Nephron (organoid): ENCODE measurements around the gene PPRC1.
"Not testable (repeated sequence)": the region's sequence is repeated elsewhere in the genome, so short reads cannot be mapped to it uniquely, and the experiment has no call there.

Source experiments
- H3K27ac Mint-ChIP-seq, 3 experiments: 2 replicates each; pipeline ENCODE4 v1.8.0; 2020; ENCODE audit warnings: mixed read lengths in 3 of 3, mild to moderate bottlenecking in 2 of 3, moderate library complexity in 1 of 3
- H3K27me3 Mint-ChIP-seq: 2 replicates; pipeline ENCODE4 v1.8.0; 2021; ENCODE audit warnings: low read depth, mild to moderate bottlenecking, moderate library complexity, mixed read lengths
- H3K36me3 Mint-ChIP-seq: 2 replicates; pipeline ENCODE4 v1.8.0; 2020; ENCODE audit warnings: low read depth, mixed read lengths
- H3K4me1 Mint-ChIP-seq: 2 replicates; pipeline ENCODE4 v1.8.0; 2020; ENCODE audit warnings: mixed read lengths
- H3K4me3 Mint-ChIP-seq, 3 experiments: 2 replicates each; pipeline ENCODE4 v1.8.0; 2020; ENCODE audit warnings: mild to moderate bottlenecking in 3 of 3, mixed read lengths in 3 of 3, moderate library complexity in 2 of 3
- H3K9me3 Mint-ChIP-seq: 2 replicates; pipeline ENCODE4 v1.8.0; 2020; ENCODE audit warnings: mixed read lengths
- CTCF ChIP-seq, 3 experiments: fragments of 200-600 bp; sonication (generic); IDR thresholded peaks; one replicate each; pipeline ENCODE4 v1.5.0; 2021; ENCODE audit warnings: antibody characterized with exemption in 3 of 3; ENCODE audit not compliant: unreplicated experiment in 3 of 3

The PPRC1 gene

GRCh38 chr10:102185272-102185671 is 52.4 kb downstream of the PPRC1 start:
- TF ChIP-seq CTCF (IDR thresholded peaks at IDR 0.05; ENCODE audit: unreplicated experiment in 3 of 3): no peak
- no peaks in the 10 kb centered on the region for H3K36me3 Mint-ChIP-seq
- no peak overlapping the region for H3K4me3 Mint-ChIP-seq
- H3K4me1 Mint-ChIP-seq: no peaks in the 10 kb centered on the region
- peaks cover 9% of the 10 kb centered on the region for H3K27me3 Mint-ChIP-seq
- no peak overlapping the region for H3K27ac Mint-ChIP-seq
- H3K9me3 Mint-ChIP-seq: peaks cover 23% of the 10 kb centered on the region

GRCh38 chr10:102185811-102186527 is 53.1 kb downstream of the PPRC1 start:
- TF ChIP-seq CTCF (IDR thresholded peaks at IDR 0.05; ENCODE audit: unreplicated experiment in 3 of 3): no peak
- no peaks in the 10 kb centered on the region for H3K36me3 Mint-ChIP-seq
- peaks cover 9% of the 10 kb centered on the region for H3K27me3 Mint-ChIP-seq
- no peak overlapping the region for H3K27ac Mint-ChIP-seq
- H3K4me1 Mint-ChIP-seq: no peaks in the 10 kb centered on the region
- H3K4me3 Mint-ChIP-seq: no peak overlapping the region
- peaks cover 23% of the 10 kb centered on the region for H3K9me3 Mint-ChIP-seq

- Mint-ChIP-seq H3K9me3 (peaks cover 35% of the 10 kb centered on the region), H3K27ac (no peak overlapping the region), H3K27me3 (peaks cover 19% of the 10 kb centered on the region), H3K4me3 (no peak overlapping the region), H3K36me3 (no peaks in the 10 kb centered on the region), H3K4me1 (no peaks in the 10 kb centered on the region)
- TF ChIP-seq CTCF (IDR thresholded peaks at IDR 0.05; ENCODE audit: unreplicated experiment in 3 of 3): no peak
Observed at GRCh38 chr10:102188298-102188940, 55.6 kb downstream of the PPRC1 start.

- not testable (repeated sequence) for H3K27ac Mint-ChIP-seq, H3K36me3 Mint-ChIP-seq, H3K4me1 Mint-ChIP-seq, H3K4me3 Mint-ChIP-seq
- peaks cover 32% of the 10 kb centered on the region for H3K9me3 Mint-ChIP-seq
- peaks cover 23% of the 10 kb centered on the region for H3K27me3 Mint-ChIP-seq
Observed at GRCh38 chr10:102188941-102189898, 56.4 kb downstream of the PPRC1 start.

DNA sequence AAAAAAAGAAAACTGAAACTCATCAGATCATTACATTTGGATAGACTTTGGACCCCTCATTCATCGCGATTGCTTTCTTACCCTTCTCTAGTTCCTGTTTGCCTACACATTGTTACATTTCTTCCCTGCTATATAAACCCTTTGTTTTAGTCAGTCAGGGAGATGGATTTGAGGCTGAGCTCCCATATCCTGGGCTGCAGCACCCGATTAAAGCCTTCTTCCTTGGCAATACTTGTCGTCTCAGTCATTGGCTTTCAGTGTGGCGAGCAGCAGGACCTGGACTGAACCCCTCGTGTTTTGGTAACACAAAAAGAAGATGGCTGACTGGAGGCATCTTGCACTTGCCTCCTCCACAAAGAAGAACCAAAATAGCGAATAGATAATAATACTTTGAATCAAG is 59.1 kb downstream of the PPRC1 start:
- Mint-ChIP-seq H3K4me3 (no peak overlapping the region), H3K4me1 (peaks cover 3% of the 10 kb centered on the region)
- TF ChIP-seq CTCF (IDR thresholded peaks at IDR 0.05; ENCODE audit: unreplicated experiment in 3 of 3): no peak

GRCh38 chr10:102195296-102195870 is 62.5 kb downstream of the PPRC1 start:
- no peak for TF ChIP-seq CTCF (IDR thresholded peaks at IDR 0.05; ENCODE audit: unreplicated experiment in 3 of 3)
- Mint-ChIP-seq H3K36me3 (no peaks in the 10 kb centered on the region), H3K27ac (no peak overlapping the region), H3K4me3 (no peak overlapping the region), H3K27me3 (peaks cover 30% of the 10 kb centered on the region), H3K4me1 (peaks cover 5% of the 10 kb centered on the region), H3K9me3 (peaks cover 24% of the 10 kb centered on the region)

More for the DNA sequence above, 59.1 kb downstream of the PPRC1 start:
- Mint-ChIP-seq H3K9me3 (peaks cover 20% of the 10 kb centered on the region), H3K27me3 (peaks cover 31% of the 10 kb centered on the region), H3K36me3 (no peaks in the 10 kb centered on the region), H3K27ac (no peak overlapping the region)
